Ramos (cell line): ENCODE results near the gene GLTP.

Experiments
- in situ Hi-C: fragments of 300-500 bp; cut with MboI; formaldehyde crosslinking; loops from one replicate; pipeline ENCODE4 v1.14.3; 2022; ENCODE audit warnings: low sequenced_read_pairs; ENCODE audit not compliant: unreplicated experiment

GLTP gene

GRCh38 chr12:109880043-109880931 lies at the start of gene GLTP:
TSS of gene GLTP (minus strand) at chr12:109880541. CDS start at chr12:109880374, 167 bp downstream.
- in situ Hi-C loops: no loop called here

- in situ Hi-C loops: loop anchor here (5.0 kb wide), 1 partner anchor 72 kb away; no protein-coding TSS in a partner anchor
Measured at GRCh38 chr12:109929326-109929725, 49.0 kb upstream of the GLTP start.

GRCh38 chr12:109928058-109928656 lies 47.8 kb upstream of the GLTP start:
- in situ Hi-C loops: loop anchor here (5.0 kb wide), 1 partner anchor 71 kb away; no protein-coding TSS in a partner anchor

- in situ Hi-C loops: loop anchor here (5.0 kb wide), 1 partner anchor 70 kb away; no protein-coding TSS in a partner anchor
Measured at GRCh38 chr12:109927622-109928021, 47.3 kb upstream of the GLTP start.

GRCh38 chr12:109926488-109927210 lies 46.3 kb upstream of the GLTP start:
- in situ Hi-C loops: loop anchor here (5.0 kb wide), 1 partner anchor 69 kb away; no protein-coding TSS in a partner anchor

- in situ Hi-C loops: loop anchor here (5.0 kb wide), 1 partner anchor 69 kb away; no protein-coding TSS in a partner anchor
Measured at GRCh38 chr12:109926016-109926415, 45.7 kb upstream of the GLTP start.

GRCh38 chr12:109925185-109925840 lies 45.0 kb upstream of the GLTP start:
- in situ Hi-C loops: loop anchor here (5.0 kb wide), 1 partner anchor 68 kb away; no protein-coding TSS in a partner anchor

- in situ Hi-C loops: no loop called here
Measured at GRCh38 chr12:109923481-109924245, 43.3 kb upstream of the GLTP start.

- in situ Hi-C loops: no loop called here
Measured at GRCh38 chr12:109923038-109923437, 42.7 kb upstream of the GLTP start.

- in situ Hi-C loops: no loop called here
Measured at GRCh38 chr12:109921982-109922381, 41.6 kb upstream of the GLTP start.

GRCh38 chr12:109920261-109920780 lies 40.0 kb upstream of the GLTP start:
- in situ Hi-C loops: no loop called here

- in situ Hi-C loops: no loop called here
Measured at GRCh38 chr12:109919456-109919855, 39.1 kb upstream of the GLTP start.

- in situ Hi-C loops: no loop called here
Measured at GRCh38 chr12:109916045-109916444, 35.7 kb upstream of the GLTP start.

GRCh38 chr12:109915171-109916040 lies 35.1 kb upstream of the GLTP start:
- in situ Hi-C loops: no loop called here

- in situ Hi-C loops: no loop called here
Measured at GRCh38 chr12:109914461-109914860, 34.1 kb upstream of the GLTP start.

GRCh38 chr12:109912855-109913321 lies 32.5 kb upstream of the GLTP start:
- in situ Hi-C loops: no loop called here

GRCh38 chr12:109910969-109911348 lies 30.6 kb upstream of the GLTP start:
- in situ Hi-C loops: no loop called here
